Measurements from ENCODE around the gene KCTD11. TPM values are rescaled to one million over a fixed set of nuclear protein-coding genes. Genes with fewer than 3 reads are reported as not detected.

Gene KCTD11
- polyA plus RNA-seq, 3 donors: 3.4 to 5.6 (median 3.6) TPM

GRCh38 chr17:7352503-7352889, 534 bp downstream of the KCTD11 start:
- peaks cover 3 to 6% (median 3%) of the 10 kb centered on the region in 3 donors for H3K27me3 Mint-ChIP-seq (ENCODE audit: low read depth in 3 of 3)
- H3K36me3 Mint-ChIP-seq: peaks cover 13 to 17% of the 10 kb centered on the region in 2 donors
- H3K27ac Mint-ChIP-seq: peak overlapping the region; percentile 64 to 90 (median 86)
- H3K4me1 Mint-ChIP-seq: peaks cover 40% of the 10 kb centered on the region
- Histone ChIP-seq H3K4me3 (replicated peaks in 1 of 3; ENCODE audit: low read depth in 2 of 3, low read length in 3 of 3) (peak overlapping the region; percentile 76 to 90 (median 88)), H3K79me2 (ENCODE audit: insufficient read depth, low read length) (no peaks in the 10 kb centered on the region), H3K4me1 (ENCODE audit: control insufficient read depth in 1 of 2, insufficient read depth in 2 of 2, low read length in 2 of 2) (peaks cover 28 to 54% of the 10 kb centered on the region in 2 donors), H3K27me3 (ENCODE audit: control insufficient read depth in 2 of 2, insufficient read depth in 2 of 2, low read length in 2 of 2) (no peaks in the 10 kb centered on the region), H4K20me1 (ENCODE audit: insufficient read depth, low read length) (peaks cover 31% of the 10 kb centered on the region), H3K9ac (ENCODE audit: insufficient read depth, low read length, poor library complexity, severe bottlenecking) (peak overlapping the region; percentile 83), H3K27ac (ENCODE audit: low read depth in 1 of 2, low read length in 2 of 2) (peak overlapping the region; percentile 55 to 81), H3K9me3 (replicated peaks in 1 of 2; ENCODE audit: control insufficient read depth in 1 of 2, insufficient read depth in 1 of 2, low read length in 2 of 2) (no peaks in the 10 kb centered on the region), H3K36me3 (replicated peaks in 1 of 2; ENCODE audit: control insufficient read depth in 1 of 2, insufficient read depth in 2 of 2, low read length in 2 of 2) (peaks cover 12 to 15% of the 10 kb centered on the region in 2 donors), H2AFZ (ENCODE audit: insufficient read depth, low read depth, low read length, poor library complexity, severe bottlenecking) (peak overlapping the region; percentile 88), H3K4me2 (replicated peaks; ENCODE audit: extremely low read depth, low read length, poor library complexity, severe bottlenecking) (peak overlapping the region; percentile 91)
- intact Hi-C loops (cut with micrococcal nuclease): loop anchor here (5.0 to 10.0 kb wide), 3 partner anchors 40 to 212 kb away; partner anchors contain the start of genes PLSCR3 (in 1 of the 2), POLR2A (in 1 of the 2), SENP3 (in 1 of the 2) and SLC35G6 (in 1 of the 2)
- no peak for DNase-seq
- no peak for TF ChIP-seq CTCF (IDR thresholded peaks at IDR 0.05)
- H3K9me3 Mint-ChIP-seq: peaks cover 0 to 2% (median 0%) of the 10 kb centered on the region in 7 donors
- 23% methylated on average over 10 of the region's 10 CpGs for WGBS (ENCODE audit: insufficient coverage)
- peak overlapping the region; percentile 89 to 94 for H3K4me3 Mint-ChIP-seq

GRCh38 chr17:7352910-7353635, 1.1 kb downstream of the KCTD11 start:
- Mint-ChIP-seq H3K27me3 (ENCODE audit: low read depth in 3 of 3) (peaks cover 3 to 6% (median 3%) of the 10 kb centered on the region in 3 donors), H3K36me3 (peaks cover 9 to 11% of the 10 kb centered on the region in 2 donors), H3K4me3 (peak overlapping the region; percentile 89 to 94), H3K27ac (peak overlapping the region in 2 of 7 donors; percentile 70 to 80), H3K9me3 (peaks cover 0 to 2% (median 0%) of the 10 kb centered on the region in 7 donors), H3K4me1 (peaks cover 40% of the 10 kb centered on the region)
- no peak for TF ChIP-seq CTCF (IDR thresholded peaks at IDR 0.05)
- no peak for DNase-seq
- intact Hi-C loops (cut with micrococcal nuclease): loop anchor here (5.0 to 10.0 kb wide), 3 partner anchors 39 to 212 kb away; partner anchors contain the start of genes PLSCR3 (in 1 of the 2), POLR2A (in 1 of the 2), SENP3 (in 1 of the 2) and SLC35G6 (in 1 of the 2)
- Histone ChIP-seq H3K36me3 (replicated peaks in 1 of 2; ENCODE audit: control insufficient read depth in 1 of 2, insufficient read depth in 2 of 2, low read length in 2 of 2) (peaks cover 6 to 9% of the 10 kb centered on the region in 2 donors), H3K9ac (ENCODE audit: insufficient read depth, low read length, poor library complexity, severe bottlenecking) (no peak overlapping the region), H3K4me2 (replicated peaks; ENCODE audit: extremely low read depth, low read length, poor library complexity, severe bottlenecking) (peak overlapping the region; percentile 91), H2AFZ (ENCODE audit: insufficient read depth, low read depth, low read length, poor library complexity, severe bottlenecking) (no peak overlapping the region), H3K27me3 (ENCODE audit: control insufficient read depth in 2 of 2, insufficient read depth in 2 of 2, low read length in 2 of 2) (no peaks in the 10 kb centered on the region), H3K27ac (ENCODE audit: low read depth in 1 of 2, low read length in 2 of 2) (no peak overlapping the region), H3K4me1 (ENCODE audit: control insufficient read depth in 1 of 2, insufficient read depth in 2 of 2, low read length in 2 of 2) (peaks cover 28 to 54% of the 10 kb centered on the region in 2 donors), H3K79me2 (ENCODE audit: insufficient read depth, low read length) (no peaks in the 10 kb centered on the region), H3K4me3 (replicated peaks in 1 of 3; ENCODE audit: low read depth in 2 of 3, low read length in 3 of 3) (peak overlapping the region in 1 of 3 experiments; percentile 88), H4K20me1 (ENCODE audit: insufficient read depth, low read length) (peaks cover 30% of the 10 kb centered on the region), H3K9me3 (replicated peaks in 1 of 2; ENCODE audit: control insufficient read depth in 1 of 2, insufficient read depth in 1 of 2, low read length in 2 of 2) (no peaks in the 10 kb centered on the region)
- WGBS (ENCODE audit: insufficient coverage): 96% methylated on average over 28 of the region's 37 CpGs
